GOT3 (cell line): ENCODE measurements around the gene PRKD2.
"Not testable (repeated sequence)": the region's sequence is repeated elsewhere in the genome, so short reads cannot be mapped to it uniquely, and the experiment has no call there.

Experiments
- DNase-seq: peaks from one replicate; lab custom pipeline; 2025; ENCODE audit warnings: mixed read lengths; lab: John Stamatoyannopoulos, UW

Gene PRKD2

GRCh38 chr19:46724468-46724867 is 7.6 kb upstream of the PRKD2 start:
- no peak for DNase-seq

- no peak for DNase-seq
Measured at GRCh38 chr19:46723471-46723870, 6.6 kb upstream of the PRKD2 start.

GRCh38 chr19:46723023-46723461 is 6.1 kb upstream of the PRKD2 start:
- DNase-seq = no peak

- no peak for DNase-seq
Measured at GRCh38 chr19:46722421-46723022, 5.6 kb upstream of the PRKD2 start.

GRCh38 chr19:46722004-46722380 is 5.1 kb upstream of the PRKD2 start:
- no peak for DNase-seq

GRCh38 chr19:46721269-46722003 is 4.5 kb upstream of the PRKD2 start:
- DNase-seq = no peak

- DNase-seq = no peak
Measured at GRCh38 chr19:46720503-46721239, 3.8 kb upstream of the PRKD2 start.

GRCh38 chr19:46719629-46720502 is 3.0 kb upstream of the PRKD2 start:
- no peak for DNase-seq

- DNase-seq = no peak
Measured at GRCh38 chr19:46718934-46719622, 2.2 kb upstream of the PRKD2 start.

GRCh38 chr19:46718157-46718933 is 1.4 kb upstream of the PRKD2 start:
- DNase-seq = no peak

GRCh38 chr19:46717716-46718143 is 816 bp upstream of the PRKD2 start:
- DNase-seq = no peak

- DNase-seq = no peak
Measured at GRCh38 chr19:46716672-46717033, 261 bp downstream of the PRKD2 start.

GRCh38 chr19:46715975-46716671 is 791 bp downstream of the PRKD2 start:
- DNase-seq = no peak

- no peak for DNase-seq
Measured at GRCh38 chr19:46715620-46715974, 1.3 kb downstream of the PRKD2 start.

- DNase-seq = no peak
Measured at GRCh38 chr19:46714444-46715106, 2.3 kb downstream of the PRKD2 start.

- DNase-seq = no peak
Measured at GRCh38 chr19:46713781-46714443, 3.0 kb downstream of the PRKD2 start.

GRCh38 chr19:46712768-46713338 is 4.1 kb downstream of the PRKD2 start:
- not testable (repeated sequence) for DNase-seq

GRCh38 chr19:46710687-46711086 is 6.2 kb downstream of the PRKD2 start:
- DNase-seq = no peak
